HG03575 (cell line): ENCODE data around the gene DUSP7.
"Not testable (repeated sequence)": the region's sequence is repeated elsewhere in the genome, so short reads cannot be mapped to it uniquely, and the experiment has no call there.

ENCODE experiments used
- ATAC-seq: cut with Tn5 transposase; IDR thresholded peaks from one replicate; pipeline ENCODE4 v1.9.1; 2021; ENCODE audit not compliant: unreplicated experiment, insufficient number of reproducible peaks, low FRiP score; ENCODE audit errors: extremely low read depth

DUSP7 gene

DNA sequence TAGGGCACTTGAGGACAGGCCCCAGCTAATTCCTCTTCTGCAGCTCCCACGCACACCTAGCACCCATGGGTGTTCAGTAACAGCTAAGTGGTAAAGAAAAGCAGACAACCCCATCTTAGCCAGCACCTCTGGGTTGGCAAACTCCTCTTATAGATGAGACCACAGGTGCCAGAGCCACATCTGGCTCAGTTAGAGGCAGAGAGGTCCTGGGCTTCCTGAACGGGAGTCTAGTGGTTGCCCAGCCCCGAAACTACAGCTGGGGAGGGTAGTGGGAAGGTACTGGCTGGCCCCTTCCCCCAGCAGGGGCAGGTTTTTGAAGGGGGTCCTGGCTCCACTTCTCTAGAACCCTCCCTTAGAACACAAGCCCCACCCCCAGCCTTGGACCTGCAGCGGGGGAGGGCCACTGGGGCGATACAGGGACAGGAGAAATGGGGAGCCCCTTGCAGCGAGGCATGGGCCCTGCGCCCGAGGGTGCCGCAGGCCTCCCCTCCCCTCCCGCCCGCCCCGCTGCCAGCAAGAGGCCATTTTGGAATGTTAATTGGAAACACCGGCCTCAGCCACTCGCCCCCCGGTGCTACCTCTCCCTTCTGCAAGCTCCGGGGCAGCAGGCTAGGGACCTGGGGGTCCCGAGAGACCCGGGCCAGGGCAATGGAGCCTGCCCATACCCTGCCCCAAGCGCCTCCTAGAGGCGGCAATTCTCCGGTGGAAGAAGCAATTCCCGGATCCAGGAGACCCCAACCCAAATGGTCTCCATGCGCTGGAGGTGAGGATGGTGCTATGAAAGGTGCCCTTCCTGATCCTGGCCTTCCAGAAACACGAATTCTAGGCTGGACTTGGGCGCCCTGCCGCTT is 1.5 kb downstream of the DUSP7 start:
- ATAC-seq, result no peak

DNA sequence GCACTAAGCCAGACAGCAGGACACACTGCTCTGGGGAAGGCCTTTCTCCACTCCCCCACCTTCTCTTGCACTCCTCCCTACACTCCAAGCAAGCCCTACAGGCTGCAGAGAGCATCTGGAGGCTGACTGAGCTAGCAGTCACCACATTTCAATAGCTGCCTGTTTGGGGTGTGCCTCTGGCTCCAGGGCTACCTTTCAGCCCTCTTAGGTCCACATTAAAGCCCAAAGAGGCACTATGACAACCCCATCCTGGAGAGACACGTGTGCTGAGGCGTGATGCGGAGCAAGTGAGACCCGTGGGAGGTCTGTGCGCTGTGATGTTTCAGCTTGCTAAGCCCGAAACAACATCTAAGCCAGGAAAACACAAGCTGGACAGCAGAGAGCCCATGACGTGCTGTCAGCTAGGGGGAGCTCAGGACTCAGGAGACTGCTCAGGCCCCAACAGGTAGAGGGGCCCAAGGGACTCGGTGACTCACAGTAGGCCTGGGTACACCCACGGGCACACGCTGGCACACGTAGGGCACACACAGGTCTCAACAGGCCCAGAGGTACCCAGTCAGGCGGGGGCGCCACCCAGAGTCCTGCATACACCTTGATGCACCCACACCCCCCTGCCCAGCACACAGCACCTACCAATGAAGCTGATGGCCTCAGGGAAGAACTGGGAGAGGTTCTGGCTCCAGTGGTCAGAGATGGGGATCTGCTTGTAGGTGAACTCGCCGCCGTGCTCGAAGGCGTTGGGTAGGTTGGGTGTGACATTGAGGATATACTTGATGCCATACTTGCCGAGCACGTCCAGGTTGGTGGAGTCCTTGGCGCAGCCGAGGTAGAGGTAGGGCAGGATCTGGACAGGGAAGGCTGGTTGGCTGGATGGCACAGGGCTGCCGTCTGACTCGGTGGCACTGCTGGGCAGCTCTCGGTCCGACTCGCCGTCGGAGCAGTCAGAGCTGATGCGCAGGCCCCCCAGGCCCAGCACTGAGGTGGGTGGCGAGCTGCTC is 2.8 kb downstream of the DUSP7 start:
- ATAC-seq, result no peak

DNA sequence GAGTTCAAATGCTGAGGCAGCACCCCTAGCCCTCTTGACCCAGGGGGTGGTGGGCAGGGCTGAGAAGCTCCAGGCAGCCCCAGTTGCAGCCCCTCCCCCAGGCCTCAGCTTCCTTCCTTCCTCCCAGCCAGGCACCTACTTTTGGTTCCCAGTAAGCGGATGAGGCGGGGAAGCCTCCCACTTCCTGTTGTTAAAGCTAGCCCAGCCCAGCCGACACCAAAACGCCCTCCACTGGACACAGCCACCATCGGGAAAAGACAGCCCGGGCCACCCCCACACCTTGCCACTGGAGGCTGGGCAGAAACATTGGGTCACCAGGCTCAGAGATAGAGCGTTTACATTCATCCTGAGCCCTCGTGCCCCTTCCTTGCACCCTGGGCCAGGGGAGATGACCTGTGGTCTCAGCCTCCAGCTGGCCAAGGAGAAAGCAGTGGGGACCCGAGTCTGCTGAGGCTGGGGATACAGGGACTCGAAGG is 3.5 kb downstream of the DUSP7 start:
- ATAC-seq, result no peak

DNA sequence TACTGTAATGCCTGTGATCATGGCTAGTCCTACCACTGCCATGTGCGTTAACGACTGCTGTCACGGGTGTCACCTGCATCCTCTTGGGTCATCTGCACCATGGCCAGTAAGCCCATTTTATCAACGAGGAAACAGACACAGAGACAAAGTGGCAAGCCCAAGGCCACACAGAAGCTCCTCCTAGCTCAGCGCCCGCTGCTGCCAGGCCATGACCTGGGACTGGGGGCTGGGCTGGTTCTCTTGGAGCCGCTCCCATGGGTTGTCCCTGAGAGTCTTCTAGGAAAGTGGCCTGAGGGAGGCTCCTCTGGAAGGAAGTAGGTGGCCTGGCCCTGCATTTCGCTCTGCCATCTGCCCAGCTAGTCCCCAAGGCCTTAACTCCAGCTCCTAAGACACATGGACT is 4.9 kb downstream of the DUSP7 start:
- no peak for ATAC-seq

DNA sequence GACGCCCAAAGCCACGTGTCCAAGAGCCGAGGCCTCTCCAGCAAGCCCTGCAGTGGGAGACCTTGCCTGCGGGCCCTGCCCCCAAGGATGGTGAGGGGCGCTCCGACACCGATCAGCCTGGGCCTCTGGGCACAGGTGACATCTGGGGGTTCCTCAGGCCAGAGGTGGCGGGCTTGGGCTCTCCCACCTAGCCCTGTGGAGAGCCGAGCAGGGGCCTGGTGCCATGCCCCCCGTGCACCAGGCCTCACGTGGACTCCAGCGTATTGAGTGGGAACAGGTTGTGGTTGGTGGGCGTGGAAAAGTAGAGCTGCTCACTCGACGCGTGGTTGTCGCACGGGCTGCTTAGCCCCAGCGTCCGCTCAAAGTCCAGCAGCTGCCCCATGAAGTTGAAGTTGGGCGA is 5.8 kb downstream of the DUSP7 start:
- ATAC-seq, result no peak

DNA sequence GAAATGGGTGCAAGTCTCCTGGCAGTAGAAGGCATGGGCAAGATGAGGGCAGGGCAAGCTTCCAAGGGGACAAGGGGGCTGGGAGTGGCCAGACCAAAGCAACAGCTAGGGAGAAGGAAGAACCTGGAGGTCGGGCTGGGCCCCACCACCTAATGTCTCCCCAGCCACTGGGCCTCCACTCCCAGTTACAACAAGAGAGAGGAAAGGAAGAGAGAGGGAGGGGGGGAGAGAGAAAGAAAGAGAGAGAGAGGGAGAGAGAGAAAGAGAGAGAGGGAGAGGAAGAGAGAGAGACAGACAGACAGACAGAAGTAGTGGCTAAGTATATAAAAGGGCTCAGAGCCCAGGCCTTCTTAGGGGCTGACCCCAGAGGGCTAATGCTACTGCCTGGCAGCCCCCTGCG is 6.9 kb downstream of the DUSP7 start:
- ATAC-seq, result no peak

DNA sequence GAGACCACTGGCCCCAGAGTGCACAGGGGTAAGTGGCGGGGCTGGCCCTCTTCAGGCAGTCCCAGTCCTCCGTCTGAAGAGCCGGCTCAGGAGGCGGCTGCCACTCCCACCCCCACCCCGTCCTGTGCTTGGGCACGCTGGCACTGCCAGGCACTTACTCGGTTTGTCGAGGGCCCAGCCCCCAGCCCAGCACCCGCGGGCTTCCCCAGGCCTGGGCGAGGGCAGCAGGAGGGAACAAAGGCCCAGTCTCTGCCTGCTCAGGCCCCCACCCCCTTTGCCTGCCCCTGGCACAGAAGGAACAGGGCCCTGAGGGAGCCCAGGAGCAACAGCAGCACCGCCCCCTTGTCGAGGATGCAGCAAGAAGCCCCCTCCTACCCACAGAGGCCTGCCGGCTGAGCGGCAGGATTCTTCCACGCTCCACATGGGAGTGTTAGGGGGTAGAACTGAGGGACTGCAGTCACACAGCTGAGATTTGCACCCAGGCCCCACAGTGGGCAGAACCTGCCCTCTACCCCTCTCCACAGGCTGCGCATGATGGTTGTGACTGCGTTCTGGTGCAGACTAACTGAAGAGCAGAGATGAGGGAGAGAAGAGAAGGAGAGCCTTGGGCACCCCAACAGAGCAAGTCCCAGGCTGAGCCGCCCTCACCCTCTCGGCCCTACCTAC is 8.9 kb downstream of the DUSP7 start:
- ATAC-seq, result no peak

DNA sequence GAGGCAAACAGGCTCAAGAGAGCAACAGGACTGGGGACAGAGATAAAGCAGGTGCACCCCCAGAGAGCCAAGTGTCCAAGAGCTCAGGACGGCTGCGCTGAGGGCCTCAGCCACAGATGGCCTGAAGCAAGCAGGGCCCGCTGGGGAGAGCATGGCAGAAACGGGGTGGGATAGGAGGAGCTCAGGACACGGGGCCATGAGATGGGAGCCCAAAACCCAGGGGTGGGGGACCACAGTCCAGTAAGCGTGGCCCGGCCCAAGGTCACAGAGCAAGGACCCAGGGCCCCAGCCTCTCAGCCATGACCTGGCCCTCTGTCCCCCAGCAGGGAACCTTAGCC is 9.5 kb downstream of the DUSP7 start:
- no peak for ATAC-seq

DNA sequence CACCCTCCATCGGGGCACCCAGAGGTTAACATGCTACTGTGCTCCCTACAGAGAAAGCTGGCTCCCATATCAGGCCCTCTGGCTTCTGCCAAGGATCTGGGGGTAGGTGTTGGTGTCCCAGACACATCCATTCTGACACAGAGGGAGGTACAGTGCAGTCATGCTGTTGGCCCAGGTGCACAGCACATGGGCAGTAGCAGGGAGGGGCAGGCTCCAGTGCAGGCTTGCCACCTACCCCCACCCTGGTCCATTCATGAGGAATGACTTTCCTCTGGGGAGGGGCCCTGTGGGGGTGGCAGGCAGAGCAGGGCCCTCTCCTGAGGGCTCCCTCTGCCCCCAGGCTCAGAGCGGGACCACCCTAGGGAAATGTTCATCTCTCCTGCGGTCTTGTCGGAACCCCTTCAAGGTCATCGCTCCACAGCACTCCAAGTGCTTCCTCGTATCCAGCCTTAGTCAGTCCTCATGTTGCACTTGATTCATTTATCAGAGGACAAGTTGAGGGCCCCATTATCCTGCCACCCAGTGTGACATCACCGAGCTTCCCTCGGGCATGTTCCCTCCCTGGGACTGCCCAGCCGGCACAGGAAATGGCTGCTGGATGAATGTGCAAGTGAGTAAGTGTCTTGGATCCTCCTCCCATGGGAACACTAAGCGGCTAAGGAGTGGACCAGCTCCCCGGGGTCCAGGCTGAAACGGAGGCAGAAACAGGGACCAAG is 10.0 kb downstream of the DUSP7 start:
- ATAC-seq, result no peak

DNA sequence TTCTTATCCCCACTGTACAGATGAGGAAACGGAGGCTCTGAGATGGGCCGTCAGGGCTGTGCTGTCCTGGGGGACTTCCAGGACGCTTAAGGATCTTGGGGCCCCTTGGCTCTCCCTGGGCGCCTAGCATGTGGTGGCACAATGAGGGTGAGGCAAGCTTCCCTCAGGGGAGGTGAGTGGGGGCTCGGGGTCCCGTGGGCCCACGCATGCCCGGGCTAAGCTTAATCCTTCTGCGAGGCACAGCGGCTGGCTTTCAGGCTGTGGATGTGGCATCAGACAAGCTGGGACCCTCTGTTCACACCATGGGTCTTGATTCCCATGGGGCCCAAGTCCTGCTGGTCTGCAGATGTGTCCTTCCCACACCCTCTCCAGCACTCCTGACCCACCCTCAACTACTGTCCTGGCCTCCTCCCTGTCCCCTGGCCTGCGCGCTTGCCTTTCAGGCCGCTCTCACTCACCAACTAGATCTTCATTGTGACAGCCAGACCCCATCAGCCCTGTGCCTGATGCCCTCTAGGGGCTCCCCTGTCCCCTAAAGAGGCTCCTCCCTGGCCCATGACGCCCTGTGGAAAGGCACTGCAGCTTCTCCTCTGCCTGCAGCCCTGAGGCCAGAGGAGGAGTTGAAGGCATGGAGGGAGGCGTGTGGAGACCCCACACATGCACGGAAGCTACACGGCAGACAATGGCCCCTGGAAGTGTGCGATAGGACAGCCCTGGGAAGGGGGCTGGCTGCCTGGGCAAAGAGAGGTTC is 11.3 kb downstream of the DUSP7 start:
- ATAC-seq, result no peak

DNA sequence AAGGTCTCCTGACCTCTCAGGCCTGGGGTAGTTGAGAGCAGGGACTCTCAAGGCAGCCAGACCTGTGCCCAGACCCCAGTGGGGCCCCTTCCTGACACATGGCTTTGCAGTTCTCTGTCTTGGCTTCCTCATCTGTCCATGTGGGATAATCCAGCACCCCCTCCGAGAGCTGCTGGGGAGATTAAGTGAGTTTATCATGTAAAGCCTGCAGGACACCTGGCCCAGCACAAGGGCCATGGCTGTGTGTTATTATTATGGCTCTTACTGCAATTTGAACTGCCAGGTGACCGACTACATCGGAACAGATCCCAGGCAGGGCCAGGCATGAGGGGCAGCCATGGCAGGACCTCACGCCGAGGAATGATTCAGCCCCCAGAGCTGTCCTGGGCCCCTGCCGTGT is 12.6 kb downstream of the DUSP7 start:
- ATAC-seq, result no peak

DNA sequence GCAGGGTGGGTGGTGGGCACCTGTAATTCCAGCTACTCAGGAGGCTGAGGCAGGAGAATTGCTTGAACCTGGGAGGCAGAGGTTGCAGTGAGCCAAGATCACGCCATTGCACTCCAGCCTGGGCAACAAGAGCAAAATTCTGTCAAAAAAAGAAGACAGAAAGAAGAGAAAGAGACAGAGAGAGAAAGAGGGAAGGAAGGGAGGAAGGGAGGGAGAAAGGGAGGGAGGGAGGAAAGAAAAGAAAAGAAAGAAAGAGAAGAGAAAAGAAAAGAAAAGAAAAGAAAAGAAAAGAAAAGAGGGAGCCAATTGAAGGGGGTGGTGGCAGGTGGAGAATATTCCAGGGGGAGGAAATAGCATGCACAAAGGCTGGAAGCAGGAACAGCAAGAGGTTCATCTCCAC is 13.3 kb downstream of the DUSP7 start:
- not testable (repeated sequence) for ATAC-seq

DNA sequence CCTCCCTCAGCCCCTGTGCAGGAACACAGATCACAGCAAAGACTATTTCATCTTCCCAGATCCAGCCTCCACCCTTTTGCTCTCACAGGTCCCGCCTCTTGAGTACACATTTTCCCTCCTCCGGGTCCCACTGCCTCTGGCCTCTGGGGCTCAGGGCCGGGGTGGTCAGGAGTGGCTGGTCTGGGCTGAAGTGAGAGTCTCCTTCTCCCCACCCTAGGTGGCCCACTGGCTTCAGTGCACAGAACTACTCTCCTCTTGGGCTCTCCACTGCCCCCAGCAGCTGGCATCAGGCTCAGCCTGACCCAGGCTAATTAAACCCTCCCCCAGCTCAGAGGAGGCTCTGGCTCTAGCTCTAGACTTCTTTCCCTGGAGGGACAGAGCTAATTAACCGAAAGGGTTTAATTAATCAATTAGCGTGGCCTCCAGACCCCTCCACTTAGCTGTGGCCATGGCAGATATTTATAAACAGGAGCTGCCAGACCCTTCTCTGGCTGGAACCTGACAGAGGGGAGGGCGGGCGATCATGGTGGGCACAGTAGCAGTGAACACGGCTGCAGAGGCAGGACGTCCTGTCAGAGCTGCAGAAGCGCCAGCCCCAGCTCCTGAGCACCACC is 15.1 kb downstream of the DUSP7 start:
- ATAC-seq, result no peak

DNA sequence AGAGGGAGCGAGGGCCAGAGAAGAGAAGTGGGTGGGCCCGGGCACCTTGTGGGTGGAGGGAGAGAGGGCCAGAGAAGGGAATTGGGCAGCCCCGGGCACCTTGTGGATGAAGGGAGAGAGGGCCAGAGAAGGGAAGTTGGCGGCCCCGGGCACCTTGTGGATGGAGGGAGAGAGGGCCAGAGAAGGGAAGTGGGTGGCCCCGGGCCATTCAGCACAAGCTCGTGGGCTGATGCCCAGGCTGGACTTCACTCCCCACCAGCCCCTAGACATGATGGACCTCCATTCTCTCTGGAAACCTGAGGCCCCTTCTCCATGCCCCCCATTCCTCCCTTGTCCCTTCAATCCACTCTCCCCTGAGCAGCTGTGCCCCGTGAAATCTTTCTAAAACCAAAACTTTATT is 15.8 kb downstream of the DUSP7 start:
- no peak for ATAC-seq

DNA sequence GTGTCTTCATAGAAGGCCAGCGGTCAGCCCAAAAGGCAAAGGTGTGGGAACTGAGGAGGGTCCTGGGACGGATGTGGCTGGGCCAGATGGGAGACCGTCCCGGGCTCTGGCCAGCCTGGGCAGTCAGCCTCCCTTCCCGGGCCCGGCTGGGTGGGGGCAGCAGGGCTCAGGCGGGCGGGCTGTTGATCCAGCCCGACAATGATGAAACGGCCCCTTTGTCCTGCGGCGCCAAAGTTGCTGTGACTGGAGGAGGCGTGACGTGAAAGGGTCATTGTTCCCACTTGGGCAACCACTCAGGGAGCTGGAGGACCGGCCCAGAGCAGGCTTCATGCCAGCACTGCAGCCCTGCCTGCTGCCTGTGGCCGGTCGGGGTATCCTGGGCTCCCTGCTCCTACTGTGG is 16.5 kb downstream of the DUSP7 start:
- no peak for ATAC-seq

DNA sequence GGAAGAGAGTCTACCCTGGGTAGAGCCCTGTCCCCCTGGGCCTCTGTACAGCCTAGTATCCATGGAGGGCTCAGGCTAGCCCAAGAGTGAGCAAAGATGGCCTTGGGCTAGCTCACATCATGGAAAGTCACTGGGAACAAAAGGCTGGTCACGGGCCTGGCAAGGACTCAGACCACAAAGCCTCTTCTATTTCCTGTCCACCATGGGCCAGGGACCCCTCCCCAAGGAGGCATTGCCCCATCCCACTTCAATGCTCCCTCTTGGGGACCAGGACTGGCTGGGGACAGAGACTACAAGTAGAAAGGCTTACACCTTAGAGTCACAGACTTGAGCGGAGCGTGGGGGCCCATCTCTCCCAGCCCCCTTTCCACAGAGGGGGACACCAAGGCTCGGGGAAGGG is 16.9 kb downstream of the DUSP7 start:
- ATAC-seq, result no peak

DNA sequence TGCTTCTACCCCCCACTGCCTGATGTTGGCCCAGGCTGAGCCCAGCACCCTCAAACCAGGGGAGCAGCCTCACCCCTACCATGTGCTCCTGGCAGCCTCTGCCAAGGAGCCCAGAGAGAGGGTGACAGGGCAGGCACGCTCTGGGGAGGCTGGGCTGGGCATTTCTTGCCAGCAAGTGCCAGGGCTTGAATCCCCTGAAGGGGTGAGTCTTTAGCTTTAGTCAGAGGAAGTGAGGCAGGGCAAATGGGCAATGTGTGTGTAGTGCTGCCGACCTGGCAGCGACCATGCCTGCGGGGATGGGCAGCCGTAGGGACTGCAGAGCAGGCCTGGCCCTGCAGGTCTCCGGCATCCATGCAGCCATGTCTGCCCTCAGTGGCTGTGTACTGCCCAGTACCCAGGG is 18.1 kb downstream of the DUSP7 start:
- no peak for ATAC-seq

DNA sequence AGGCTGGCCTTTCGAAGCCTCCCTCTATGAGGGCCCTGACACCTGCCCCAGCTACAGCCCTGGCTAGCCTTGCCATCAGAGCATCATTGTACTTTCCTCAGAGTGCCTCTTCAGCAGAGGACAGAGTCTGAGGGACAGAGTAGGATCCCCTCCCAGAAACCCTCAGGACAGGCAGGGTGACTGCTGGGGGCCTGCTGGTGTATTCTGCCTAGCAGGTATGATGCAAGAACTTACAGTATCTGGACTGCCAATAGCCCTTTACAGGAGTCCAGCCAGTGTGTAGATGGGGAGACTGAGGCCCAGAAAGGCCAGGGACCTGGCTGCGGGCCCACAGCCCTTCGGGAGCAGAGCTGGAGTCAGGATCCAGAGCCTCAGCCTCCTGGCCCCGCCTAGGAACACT is 19.1 kb downstream of the DUSP7 start:
- ATAC-seq, result no peak
